Chondrocyte (in vitro differentiated cells): ENCODE measurements around the gene FBRS. TPM values are rescaled to one million over a fixed set of nuclear protein-coding genes. Genes with fewer than 3 reads are reported as not detected.
"Not testable (repeated sequence)": the region's sequence is repeated elsewhere in the genome, so short reads cannot be mapped to it uniquely, and the experiment has no call there.

Source experiments
- DNase-seq: peaks from one replicate; pipeline ENCODE4 v3.0.0; 2021; ENCODE audit warnings: mixed read lengths, low spot score
- H3K27ac Mint-ChIP-seq: one replicate; pipeline ENCODE4 v1.8.0; 2021; ENCODE audit warnings: mild to moderate bottlenecking, moderate library complexity, mixed read lengths; ENCODE audit not compliant: unreplicated experiment
- H3K27me3 Mint-ChIP-seq: 2 replicates; pipeline ENCODE4 v1.8.0; 2021; ENCODE audit warnings: low read depth, mixed read lengths
- H3K36me3 Mint-ChIP-seq: 2 replicates; pipeline ENCODE4 v1.8.0; 2021; ENCODE audit warnings: low read depth, mixed read lengths
- H3K4me1 Mint-ChIP-seq: 2 replicates; pipeline ENCODE4 v1.8.0; 2021; ENCODE audit warnings: low read depth, mild to moderate bottlenecking, mixed read lengths
- H3K4me3 Mint-ChIP-seq: one replicate; pipeline ENCODE4 v1.8.0; 2021; ENCODE audit warnings: mild to moderate bottlenecking, moderate library complexity, mixed read lengths; ENCODE audit not compliant: unreplicated experiment
- H3K9me3 Mint-ChIP-seq: 2 replicates; pipeline ENCODE4 v1.8.0; 2021; ENCODE audit warnings: low read depth, mixed read lengths
- CTCF ChIP-seq: fragments of 200-600 bp; sonication (generic); IDR thresholded peaks from 2 replicates; pipeline ENCODE4 v1.5.0; 2021; ENCODE audit warnings: antibody characterized with exemption, mild to moderate bottlenecking, moderate library complexity
- total RNA-seq: library from RNA; stranded (reverse); gene quantifications from 3 replicates; pipeline ENCODE4 v1.2.1, GENCODE V29; 2021

Gene FBRS
- total RNA-seq, 1 donor from 2014 or later, result 49.9 TPM

- Mint-ChIP-seq H3K27ac (no peak overlapping the region), H3K9me3 (peaks cover 8% of the 10 kb centered on the region), H3K27me3 (no peaks in the 10 kb centered on the region), H3K4me1 (peaks cover 2% of the 10 kb centered on the region), H3K36me3 (no peaks in the 10 kb centered on the region), H3K4me3 (no peak overlapping the region)
- no peak for TF ChIP-seq CTCF
- peak; percentile 1 for DNase-seq
Measured at GRCh38 chr16:30623536-30624283, 34.5 kb upstream of the FBRS start.

GRCh38 chr16:30626236-30626635 is 32.0 kb upstream of the FBRS start:
- no peak for DNase-seq
- Mint-ChIP-seq H3K27me3 (no peaks in the 10 kb centered on the region), H3K4me3 (no peak overlapping the region), H3K9me3 (peaks cover 6% of the 10 kb centered on the region), H3K27ac (no peak overlapping the region), H3K4me1 (peaks cover 3% of the 10 kb centered on the region), H3K36me3 (no peaks in the 10 kb centered on the region)
- no peak for TF ChIP-seq CTCF

GRCh38 chr16:30628628-30629540 is 29.3 kb upstream of the FBRS start:
- H3K4me3 Mint-ChIP-seq, result peak overlapping the region; percentile 48

GRCh38 chr16:30632454-30632853 is 25.8 kb upstream of the FBRS start:
- not testable (repeated sequence) for H3K9me3 Mint-ChIP-seq, H3K27ac Mint-ChIP-seq, H3K4me3 Mint-ChIP-seq, DNase-seq, H3K36me3 Mint-ChIP-seq, H3K27me3 Mint-ChIP-seq
- peaks cover 22% of the 10 kb centered on the region for H3K4me1 Mint-ChIP-seq

More at GRCh38 chr16:30628628-30629540, 29.3 kb upstream of the FBRS start:
- H3K27me3 Mint-ChIP-seq, result no peaks in the 10 kb centered on the region
- H3K9me3 Mint-ChIP-seq, result peaks cover under 1% of the 10 kb centered on the region
- no peak for DNase-seq
- TF ChIP-seq CTCF, result peak; percentile 92
- peaks cover 4% of the 10 kb centered on the region for H3K4me1 Mint-ChIP-seq
- H3K27ac Mint-ChIP-seq, result no peak overlapping the region
- no peaks in the 10 kb centered on the region for H3K36me3 Mint-ChIP-seq

- peak; percentile 21 for DNase-seq
- Mint-ChIP-seq H3K27ac (peak overlapping the region; percentile 97), H3K4me3 (peak overlapping the region; percentile 89), H3K27me3 (no peaks in the 10 kb centered on the region), H3K36me3 (no peaks in the 10 kb centered on the region), H3K4me1 (peaks cover 22% of the 10 kb centered on the region), H3K9me3 (no peaks in the 10 kb centered on the region)
- no peak for TF ChIP-seq CTCF
Measured at GRCh38 chr16:30633526-30633925, 24.7 kb upstream of the FBRS start.
